Measurements from ENCODE around the gene CSK. TPM values are rescaled to one million over a fixed set of nuclear protein-coding genes. Genes with fewer than 3 reads are reported as not detected.

CSK gene
- polyA plus RNA-seq, 2 of the 4 experiments (the other 2 are of a cell fraction): 17.8 to 63.0 TPM

- TF ChIP-seq HES2 (IDR thresholded peaks at IDR 0.05) (no peak), KDM5A (IDR thresholded peaks at IDR 0.05) (no peak), BCL3 (IDR thresholded peaks at IDR 0.05) (no peak), MAX (IDR thresholded peaks at IDR 0.05) (no peak), TFCP2L1 (CRISPR knock-in tag; IDR thresholded peaks at IDR 0.05) (no peak)
Measured at GRCh38 chr15:74795966-74796625, 14.2 kb downstream of the CSK start (continued).

- no peak overlapping the region for H3K4me3 ChIP-seq
- H3K27ac ChIP-seq: no peak overlapping the region
- peaks cover 3% of the 10 kb centered on the region; the same call in 1 of the 3 replicates for H3K4me1 ChIP-seq
- DNase-seq (ENCODE audit: low read depth in 1 of 2, low spot score in 1 of 2): no peak
- FAIRE-seq: no peak
- POLR2A ChIA-PET: no interaction called here
- no peak overlapping the region for H3K4me2 ChIP-seq
- no peaks in the 10 kb centered on the region for H3K9me3 ChIP-seq
- CTCF ChIA-PET: interaction anchor here (1.1 to 66.7 kb wide), 5 partner anchors 8 to 167 kb away, joined by 4 to 1908 read pairs (median 7); partner anchors contain the start of genes CPLX3, CSK, LMAN1L and ULK3
- 92% methylated on average over 22 of the region's 25 CpGs for WGBS (ENCODE audit: missing lambda C conversion rate)
- ATAC-seq: no peak
- TF ChIP-seq MAX (IDR thresholded peaks at IDR 0.05) (no peak), NR3C1 (IDR thresholded peaks at IDR 0.05) (no peak), EP300 (IDR thresholded peaks at IDR 0.05) (no peak)
Measured at GRCh38 chr15:74798388-74799254, 16.7 kb downstream of the CSK start.

GRCh38 chr15:74799255-74799855, 17.5 kb downstream of the CSK start:
- ChIA-PET CTCF (interaction anchor here (0.6 to 66.7 kb wide), 8 partner anchors 8 to 189 kb away, joined by 3 to 1908 read pairs (median 3); partner anchors contain the start of genes CPLX3, CSK, LMAN1L and ULK3), POLR2A (no interaction called here)
- ATAC-seq (peak in 1 of 2 experiments; percentile 2; a peak in 3 of 6 replicates), FAIRE-seq (no peak), DNase-seq (ENCODE audit: low read depth in 1 of 2, low spot score in 1 of 2) (no peak)
- TF ChIP-seq ZC3H11A (IDR thresholded peaks at IDR 0.05): no peak
- TF ChIP-seq USF2 (IDR thresholded peaks at IDR 0.05): no peak
- TF ChIP-seq CHD4 (IDR thresholded peaks at IDR 0.05; ENCODE audit: borderline replicate concordance): no peak
- no peak for TF ChIP-seq GATA3 (IDR thresholded peaks at IDR 0.05; ENCODE audit: borderline replicate concordance)
- Histone ChIP-seq H3K4me2 (no peak overlapping the region), H3K4me3 (no peak overlapping the region), H3K4me1 (peaks cover 3% of the 10 kb centered on the region; the same call in 1 of the 3 replicates), H3K9me3 (no peaks in the 10 kb centered on the region), H3K27ac (peak overlapping the region in 1 of 2 experiments; percentile 57; a peak in 1 of 6 replicates)
- whole genome bisulfite sequencing (ENCODE audit: missing lambda C conversion rate): 90% methylated on average over 16 of the region's 16 CpGs

GRCh38 chr15:74799856-74800558, 18.1 kb downstream of the CSK start:
- peak; percentile 68 to 95 for DNase-seq (ENCODE audit: low read depth in 1 of 2, low spot score in 1 of 2)
- peak overlapping the region in 1 of 2 experiments; percentile 57; a peak in 3 of 6 replicates for H3K27ac ChIP-seq
- no peaks in the 10 kb centered on the region for H3K9me3 ChIP-seq
- H3K4me3 ChIP-seq: no peak overlapping the region
- ChIA-PET CTCF (interaction anchor here (0.6 to 66.7 kb wide), 8 partner anchors 9 to 188 kb away, joined by 3 to 1908 read pairs (median 3); partner anchors contain the start of genes CPLX3, CSK, LMAN1L and ULK3), POLR2A (no interaction called here)
- H3K4me2 ChIP-seq: no peak overlapping the region
- ATAC-seq: peak; percentile 85 to 97
- peaks cover 3% of the 10 kb centered on the region; the same call in 1 of the 3 replicates for H3K4me1 ChIP-seq
- FAIRE-seq: no peak
- WGBS (ENCODE audit: missing lambda C conversion rate): 45% methylated on average over 17 of the region's 18 CpGs
- 0 out of 2 replicates have a peak, but pooled peaks have one; percentile 41 for TF ChIP-seq MAX (IDR thresholded peaks at IDR 0.05)
- TF ChIP-seq RAD21 (conservative IDR thresholded peaks at IDR 0.05 in 1 of 2, IDR thresholded peaks at IDR 0.05 in 1 of 2): peak; percentile 72 to 74
- peak; percentile 90 for TF ChIP-seq CTCF (IDR thresholded peaks at IDR 0.05)
- no peak for TF ChIP-seq TFCP2L1 (CRISPR knock-in tag; IDR thresholded peaks at IDR 0.05)
- no peak for TF ChIP-seq HOXA7 (CRISPR knock-in tag; IDR thresholded peaks at IDR 0.05)
- TF ChIP-seq ESRRA (IDR thresholded peaks at IDR 0.05; ENCODE audit: borderline replicate concordance, low read length): 0 out of 2 replicates have a peak, but pooled peaks have one; percentile 40
- 0 out of 2 replicates have a peak, but pooled peaks have one; percentile 34 for TF ChIP-seq MYC (IDR thresholded peaks at IDR 0.05; ENCODE audit: borderline replicate concordance, low read length)
- TF ChIP-seq SMC3 (IDR thresholded peaks at IDR 0.05): peak; percentile 80
- TF ChIP-seq, protein P1, sequence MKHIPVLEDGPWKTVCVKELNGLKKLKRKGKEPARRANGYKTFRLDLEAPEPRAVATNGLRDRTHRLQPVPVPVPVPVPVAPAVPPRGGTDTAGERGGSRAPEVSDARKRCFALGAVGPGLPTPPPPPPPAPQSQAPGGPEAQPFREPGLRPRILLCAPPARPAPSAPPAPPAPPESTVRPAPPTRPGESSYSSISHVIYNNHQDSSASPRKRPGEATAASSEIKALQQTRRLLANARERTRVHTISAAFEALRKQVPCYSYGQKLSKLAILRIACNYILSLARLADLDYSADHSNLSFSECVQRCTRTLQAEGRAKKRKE (CRISPR knock-in tag; IDR thresholded peaks at IDR 0.05; ENCODE audit: low read depth): no peak
- TF ChIP-seq JUN (IDR thresholded peaks at IDR 0.05): no peak
